Prostate gland (tissue), 2 donors: ENCODE data around the gene CREB5. TPM values are rescaled to one million over a fixed set of nuclear protein-coding genes. Genes with fewer than 3 reads are reported as not detected.

ENCODE experiments used
- DNase-seq: peaks from one replicate; pipeline ENCODE4 v3.0.0-alpha.2; 2019; ENCODE audit warnings: low spot score
- H3K27ac ChIP-seq, 2 donors: fragments of 200-600 bp; sonication (generic); 2 replicates each; pipeline ENCODE4 v1.5.1; 2017 to 2019
- H3K27me3 ChIP-seq: fragments of 200-600 bp; sonication (generic); replicated peaks from 2 replicates; pipeline ENCODE4 v1.5.1; 2019; ENCODE audit not compliant: insufficient read depth
- H3K36me3 ChIP-seq, 2 donors: fragments of 200-600 bp; sonication (generic); 1 replicate in 1 of 2; 2 replicates in 1 of 2; pipeline versions ENCODE4 v1.5.1 to v1.8.1; 2017 to 2019
- H3K4me1 ChIP-seq: fragments of 200-600 bp; sonication (generic); replicated peaks from 2 replicates; pipeline ENCODE4 v1.5.1; 2019
- H3K4me3 ChIP-seq, 2 donors: fragments of 200-600 bp; sonication (generic); 2 replicates each; pipeline ENCODE4 v1.5.1; 2017 to 2019
- H3K9me3 ChIP-seq: fragments of 200-600 bp; sonication (generic); 2 replicates; pipeline ENCODE4 v1.5.1; 2017
- POLR2A ChIP-seq: fragments of 450-650 bp; IDR thresholded peaks from one replicate; pipeline ENCODE4 v1.6.1; 2016; ENCODE audit warnings: antibody characterized with exemption, mild to moderate bottlenecking
- POLR2AphosphoS5 ChIP-seq: sonication (generic); formaldehyde crosslinking; IDR thresholded peaks from one replicate; pipeline ENCODE4 v1.6.1; 2017; ENCODE audit warnings: antibody characterized with exemption
- WGBS: methylation state at CpG from one replicate; pipeline ENCODE4 v1.1.5; 2018; 5-methylcytosine and 5-hydroxymethylcytosine counted together
- intact Hi-C: fragments of 100-400 bp; cut with DNase I; formaldehyde crosslinking; loops from one replicate; pipeline ENCODE4 v1.14.2; 2022
- total RNA-seq, 2 donors: library from RNA; depleted of rRNA; stranded (reverse); fragments of >200 nt; gene quantifications; one replicate each; pipeline ENCODE4 v1.1.0, GENCODE V29; 2016
- TF ChIP-seq, protein P1 (sequence below), 4 experiments: fragments of 200-600 bp in 2 of 4; fragments of 450-650 bp in 2 of 4; sonication (generic) in 2 of 4; IDR thresholded peaks; 1 replicate in 3 of 4; 2 replicates in 1 of 4; pipeline ENCODE4 v1.5.1; 2016 to 2019; ENCODE audit warnings: antibody characterized with exemption in 4 of 4, mild to moderate bottlenecking in 2 of 4, moderate library complexity in 2 of 4

CREB5 gene
- total RNA-seq, 2 donors from 2014 or later: 0.46 to 3.4 TPM

DNA sequence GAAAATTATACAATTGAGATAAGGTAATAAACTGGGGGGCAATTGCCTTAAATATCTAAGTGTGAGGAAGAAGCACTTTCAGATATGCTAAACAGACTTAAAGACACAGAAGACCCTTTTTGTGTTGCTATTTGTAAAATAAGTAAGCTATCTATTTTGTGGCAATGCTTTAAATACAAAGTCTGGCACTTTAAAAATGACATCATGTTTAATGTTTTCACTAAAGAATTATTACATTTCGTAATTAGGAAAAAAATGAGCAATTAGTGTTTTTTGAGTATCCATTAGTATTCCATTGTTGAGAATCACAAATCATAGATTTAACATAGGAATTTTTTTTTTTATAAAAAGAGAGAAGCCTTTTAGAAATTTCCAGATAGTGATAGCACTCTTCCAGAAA lies 2.1 kb downstream of the CREB5 start:
- DNase-seq: no peak
- no peaks in the 10 kb centered on the region for H3K4me1 ChIP-seq
- H3K27me3 ChIP-seq: no peaks in the 10 kb centered on the region
- no peaks in the 10 kb centered on the region for H3K36me3 ChIP-seq
- H3K9me3 ChIP-seq: no peaks in the 10 kb centered on the region
- no peak overlapping the region for H3K4me3 ChIP-seq
- no peak overlapping the region for H3K27ac ChIP-seq
- WGBS: 94% methylated on average over 1 of the region's 1 CpG
- TF ChIP-seq, protein P1, sequence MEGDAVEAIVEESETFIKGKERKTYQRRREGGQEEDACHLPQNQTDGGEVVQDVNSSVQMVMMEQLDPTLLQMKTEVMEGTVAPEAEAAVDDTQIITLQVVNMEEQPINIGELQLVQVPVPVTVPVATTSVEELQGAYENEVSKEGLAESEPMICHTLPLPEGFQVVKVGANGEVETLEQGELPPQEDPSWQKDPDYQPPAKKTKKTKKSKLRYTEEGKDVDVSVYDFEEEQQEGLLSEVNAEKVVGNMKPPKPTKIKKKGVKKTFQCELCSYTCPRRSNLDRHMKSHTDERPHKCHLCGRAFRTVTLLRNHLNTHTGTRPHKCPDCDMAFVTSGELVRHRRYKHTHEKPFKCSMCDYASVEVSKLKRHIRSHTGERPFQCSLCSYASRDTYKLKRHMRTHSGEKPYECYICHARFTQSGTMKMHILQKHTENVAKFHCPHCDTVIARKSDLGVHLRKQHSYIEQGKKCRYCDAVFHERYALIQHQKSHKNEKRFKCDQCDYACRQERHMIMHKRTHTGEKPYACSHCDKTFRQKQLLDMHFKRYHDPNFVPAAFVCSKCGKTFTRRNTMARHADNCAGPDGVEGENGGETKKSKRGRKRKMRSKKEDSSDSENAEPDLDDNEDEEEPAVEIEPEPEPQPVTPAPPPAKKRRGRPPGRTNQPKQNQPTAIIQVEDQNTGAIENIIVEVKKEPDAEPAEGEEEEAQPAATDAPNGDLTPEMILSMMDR (IDR thresholded peaks at IDR 0.05): no peak
- TF ChIP-seq POLR2AphosphoS5 (no peak), POLR2A (no peak)
- intact Hi-C loops: no loop called here

DNA sequence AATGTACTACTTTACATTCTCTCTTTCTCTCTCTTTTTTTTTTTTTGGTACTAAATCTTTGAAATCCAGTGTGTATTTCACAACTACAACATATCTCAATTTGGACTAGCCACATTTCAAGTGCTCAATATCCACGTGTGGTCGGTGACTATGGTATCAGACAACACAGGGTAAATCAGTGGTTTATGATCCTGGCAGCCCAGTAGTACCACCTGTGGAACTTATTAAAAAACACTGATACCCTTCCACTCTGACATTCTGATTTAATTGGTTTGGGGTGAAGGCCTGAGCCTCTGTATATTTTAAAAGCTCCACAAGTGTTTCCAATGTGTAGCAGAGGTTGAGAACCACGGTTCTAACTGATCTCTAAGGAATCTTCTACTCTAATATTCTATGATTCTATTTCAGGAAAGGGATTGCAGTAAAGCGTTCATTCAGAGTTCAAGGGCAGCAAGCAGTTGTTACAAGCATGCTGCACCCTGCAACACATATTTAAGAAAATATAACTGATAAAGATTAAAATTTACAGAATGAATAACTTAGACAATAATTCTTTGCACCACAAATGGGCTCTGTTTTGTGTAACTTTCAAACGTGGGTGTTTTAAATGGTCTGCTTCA lies 5.1 kb downstream of the CREB5 start:
- no peak overlapping the region for H3K27ac ChIP-seq
- no peaks in the 10 kb centered on the region for H3K36me3 ChIP-seq
- no peak for DNase-seq
- WGBS: 76% methylated on average over 5 of the region's 5 CpGs
- H3K9me3 ChIP-seq: no peaks in the 10 kb centered on the region
- TF ChIP-seq POLR2AphosphoS5 (no peak), POLR2A (no peak)
- TF ChIP-seq, protein P1 (IDR thresholded peaks at IDR 0.05): no peak
- intact Hi-C loops: no loop called here
- H3K4me1 ChIP-seq: no peaks in the 10 kb centered on the region
- no peaks in the 10 kb centered on the region for H3K27me3 ChIP-seq
- no peak overlapping the region for H3K4me3 ChIP-seq

DNA sequence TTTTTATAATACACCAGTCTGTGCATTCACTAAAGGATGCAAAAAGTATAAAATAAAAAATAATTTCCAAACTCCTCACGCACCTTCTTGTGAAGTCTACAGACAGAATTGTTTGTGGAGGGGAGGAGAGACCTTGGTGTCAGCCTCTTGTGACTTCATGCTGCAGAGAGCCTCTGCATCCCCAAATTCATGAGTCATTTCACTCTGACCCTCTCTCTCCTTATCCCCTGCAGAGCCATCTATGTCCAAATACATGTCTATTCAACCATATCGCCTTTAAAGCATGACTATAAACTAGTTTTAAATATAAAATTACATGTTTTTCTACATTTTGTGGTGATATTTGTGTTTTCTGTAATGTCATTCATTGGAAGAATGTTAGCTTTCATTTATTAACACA lies 6.0 kb downstream of the CREB5 start:
- DNase-seq: no peak
- H3K4me1 ChIP-seq: no peaks in the 10 kb centered on the region
- H3K4me3 ChIP-seq: no peak overlapping the region
- no peaks in the 10 kb centered on the region for H3K9me3 ChIP-seq
- no peak for TF ChIP-seq POLR2AphosphoS5
- no peak for TF ChIP-seq POLR2A
- TF ChIP-seq, protein P1 (IDR thresholded peaks at IDR 0.05): no peak
- no peaks in the 10 kb centered on the region for H3K27me3 ChIP-seq
- intact Hi-C loops: no loop called here
- H3K36me3 ChIP-seq: no peaks in the 10 kb centered on the region
- WGBS: 94% methylated on average over 2 of the region's 2 CpGs
- H3K27ac ChIP-seq: no peak overlapping the region

DNA sequence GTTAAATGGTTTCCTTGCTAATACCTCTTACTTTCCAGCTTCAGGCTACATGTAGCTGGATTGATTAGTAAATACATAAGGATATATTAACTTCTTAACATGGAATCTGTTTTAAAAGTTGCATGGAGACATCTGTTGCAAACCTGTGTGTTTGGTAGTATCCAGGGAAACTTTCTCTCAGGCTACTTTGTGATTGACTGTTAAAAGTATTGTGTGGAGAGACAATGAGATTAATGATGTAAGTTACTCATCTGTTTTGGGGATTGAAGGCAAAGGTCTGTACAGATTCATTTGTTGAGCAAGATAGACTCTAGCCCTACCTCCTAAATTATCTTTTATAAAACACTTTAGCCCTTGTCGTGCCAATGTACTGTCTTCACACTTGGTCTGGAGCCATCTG lies 6.6 kb downstream of the CREB5 start:
- Histone ChIP-seq H3K4me3 (no peak overlapping the region), H3K27ac (no peak overlapping the region), H3K27me3 (no peaks in the 10 kb centered on the region), H3K4me1 (no peaks in the 10 kb centered on the region), H3K9me3 (no peaks in the 10 kb centered on the region), H3K36me3 (no peaks in the 10 kb centered on the region)
- DNase-seq: no peak
- 80% methylated on average over 1 of the region's 1 CpG for WGBS
- intact Hi-C loops: no loop called here
- TF ChIP-seq POLR2A: no peak
- TF ChIP-seq, protein P1 (IDR thresholded peaks at IDR 0.05): no peak
- no peak for TF ChIP-seq POLR2AphosphoS5

DNA sequence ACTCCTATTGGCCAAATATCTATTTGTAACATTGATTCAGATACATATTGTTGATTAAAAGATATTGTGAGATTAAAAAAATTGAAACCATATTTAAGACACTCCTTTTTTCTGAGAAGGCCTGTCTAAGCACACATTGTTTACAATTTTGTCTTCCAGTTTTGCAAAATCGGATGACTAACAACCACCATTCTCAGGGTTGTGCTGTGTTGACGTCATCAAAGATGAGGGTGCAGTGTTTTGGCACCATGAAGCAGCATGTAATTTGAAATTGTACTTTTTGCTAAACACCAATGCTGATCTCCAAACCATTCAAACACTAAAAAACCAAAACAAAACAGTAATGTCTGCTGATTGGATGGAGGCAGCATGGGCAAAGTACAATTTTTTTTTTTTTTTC lies 7.4 kb downstream of the CREB5 start:
- no peaks in the 10 kb centered on the region for H3K4me1 ChIP-seq

More for the DNA sequence above, 7.4 kb downstream of the CREB5 start:
- TF ChIP-seq POLR2A (no peak), POLR2AphosphoS5 (no peak)
- TF ChIP-seq, protein P1 (IDR thresholded peaks at IDR 0.05): no peak
- intact Hi-C loops: no loop called here
- WGBS: 72% methylated on average over 2 of the region's 2 CpGs
- Histone ChIP-seq H3K27ac (no peak overlapping the region), H3K36me3 (no peaks in the 10 kb centered on the region), H3K4me3 (no peak overlapping the region), H3K9me3 (no peaks in the 10 kb centered on the region), H3K27me3 (no peaks in the 10 kb centered on the region)
- DNase-seq: no peak
